ENCODE results near the gene WSCD2.

The WSCD2 gene

DNA sequence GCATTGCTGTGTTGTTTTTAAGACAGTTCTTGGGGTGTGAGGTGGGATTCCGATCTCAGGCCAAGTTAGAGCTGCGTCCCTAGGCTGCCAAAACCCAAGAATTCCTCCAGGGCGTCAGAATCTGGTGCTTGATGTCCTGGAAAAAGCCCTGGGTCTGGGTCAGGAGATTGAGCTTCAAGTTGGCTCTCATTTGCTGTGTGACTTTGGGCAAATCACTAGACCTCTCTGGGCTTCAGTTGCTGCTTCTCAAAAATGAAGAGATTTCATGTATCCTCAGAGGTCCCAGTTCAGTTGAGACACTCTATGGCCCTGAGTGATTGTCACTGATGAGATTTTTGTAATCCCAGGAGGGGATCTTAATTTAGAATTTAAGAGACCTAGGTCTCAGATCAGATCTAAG, 1.9 kb downstream of the WSCD2 start:
- DNase-seq: no peak

- no peak for DNase-seq
These were observed 2.6 kb downstream of the WSCD2 start for GRCh38 chr12:108131657-108132126.

GRCh38 chr12:108133482-108133881, 4.4 kb downstream of the WSCD2 start:
- DNase-seq: no peak

GRCh38 chr12:108134744-108135143, 5.7 kb downstream of the WSCD2 start:
- DNase-seq: no peak

DNA sequence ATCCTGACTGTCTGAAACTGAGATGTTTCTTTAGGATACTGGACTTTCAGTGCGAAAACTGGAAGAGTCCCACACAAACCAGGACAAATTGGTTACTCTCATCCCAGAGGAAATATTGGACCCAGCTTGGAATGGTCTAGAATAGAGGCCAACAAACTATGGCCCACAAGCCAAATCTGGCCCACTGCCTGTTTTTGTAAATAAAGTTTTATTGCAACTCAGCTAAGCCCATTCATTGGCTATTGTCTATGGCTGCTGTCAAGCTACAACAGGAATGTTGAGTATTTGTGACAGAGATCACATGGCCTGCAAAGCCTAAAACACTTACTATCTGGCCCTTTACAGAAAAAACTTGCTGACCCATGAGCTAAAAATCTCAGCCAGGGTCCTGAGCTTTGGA, 6.5 kb downstream of the WSCD2 start:
- no peak for DNase-seq

GRCh38 chr12:108136697-108137096, 7.6 kb downstream of the WSCD2 start:
- no peak for DNase-seq

- DNase-seq: no peak
These were observed 10.4 kb downstream of the WSCD2 start for GRCh38 chr12:108139454-108139853.

- DNase-seq: no peak
These were observed 11.4 kb downstream of the WSCD2 start for GRCh38 chr12:108140501-108140900.

DNA sequence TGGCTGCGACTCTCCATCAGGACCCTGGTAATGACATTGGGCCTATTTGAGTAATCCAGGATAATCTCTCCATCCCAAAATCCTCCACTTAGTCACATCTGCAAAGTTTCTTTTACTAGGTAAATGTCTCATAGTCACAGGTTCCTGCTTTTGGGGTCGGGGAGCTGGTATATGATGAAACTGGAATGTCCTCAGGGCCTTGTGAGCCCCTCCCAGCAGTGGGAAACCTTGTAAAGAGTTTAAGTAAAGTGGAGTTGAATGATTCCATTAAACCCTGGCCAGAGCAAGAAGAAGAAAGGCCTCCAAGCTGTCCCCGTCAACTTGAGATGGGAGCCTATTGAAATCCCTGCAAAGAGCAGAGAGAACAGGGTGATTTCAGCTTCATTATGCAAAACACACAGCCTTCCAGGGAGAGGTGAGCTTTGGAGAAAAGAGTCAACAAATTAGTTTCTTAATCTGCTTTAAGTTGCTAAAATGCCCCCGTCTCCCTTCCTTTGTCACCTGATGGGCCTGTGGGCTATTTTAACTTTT, 12.6 kb downstream of the WSCD2 start:
- no peak for DNase-seq

DNA sequence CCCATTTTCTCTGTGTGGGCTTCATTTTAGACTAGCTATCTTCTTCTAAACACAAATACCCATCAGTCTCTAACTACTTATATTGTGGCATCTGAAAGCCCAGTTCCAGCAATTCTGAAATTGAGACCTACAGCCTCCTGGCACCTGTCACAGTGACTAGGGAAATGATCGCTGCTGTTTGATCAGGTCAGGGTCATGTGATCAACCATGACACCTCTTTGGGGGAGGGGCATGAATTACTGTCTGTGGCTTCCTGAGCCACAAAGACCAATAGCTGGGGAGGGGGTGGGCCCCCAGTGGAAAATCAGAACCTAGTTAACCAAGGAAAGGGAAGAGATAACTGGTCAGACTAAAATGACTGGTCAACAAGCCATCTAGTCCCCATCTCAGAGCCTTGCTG, 14.1 kb downstream of the WSCD2 start:
- no peak for DNase-seq

GRCh38 chr12:108144080-108144479, 15.0 kb downstream of the WSCD2 start:
- no peak for DNase-seq

GRCh38 chr12:108145011-108145410, 15.9 kb downstream of the WSCD2 start:
- no peak for DNase-seq

GRCh38 chr12:108146035-108146893, 17.2 kb downstream of the WSCD2 start:
- no peak for DNase-seq

GRCh38 chr12:108147279-108147678, 18.2 kb downstream of the WSCD2 start:
- no peak for DNase-seq

DNA sequence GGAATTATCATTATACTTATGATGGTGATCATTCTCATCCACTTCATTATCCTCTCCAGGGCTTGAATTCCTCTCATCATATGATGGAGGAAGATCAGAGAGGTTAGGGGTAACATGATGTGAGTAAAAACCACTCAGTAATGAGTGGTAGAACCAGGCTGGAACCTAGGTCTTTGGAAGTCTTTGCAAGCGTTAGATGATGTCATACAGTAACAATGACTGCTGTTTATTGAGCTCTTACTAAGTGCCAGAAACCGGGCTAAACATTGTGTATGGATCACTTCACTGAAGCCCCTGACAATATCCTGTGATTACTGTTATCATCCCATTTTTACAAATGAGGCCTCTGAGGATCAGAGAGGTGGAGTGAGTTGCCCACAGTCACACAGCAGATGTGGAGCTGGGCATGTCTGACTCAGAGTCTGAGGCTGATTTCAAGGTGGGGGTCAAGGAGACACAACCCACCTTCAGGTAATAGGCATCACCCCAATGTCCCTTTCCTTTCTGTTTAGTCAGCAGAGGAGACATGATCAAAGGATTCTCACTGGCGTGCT, 19.5 kb downstream of the WSCD2 start:
- DNase-seq: no peak

- DNase-seq: no peak
These were observed 21.3 kb downstream of the WSCD2 start for GRCh38 chr12:108150436-108150835.

DNA sequence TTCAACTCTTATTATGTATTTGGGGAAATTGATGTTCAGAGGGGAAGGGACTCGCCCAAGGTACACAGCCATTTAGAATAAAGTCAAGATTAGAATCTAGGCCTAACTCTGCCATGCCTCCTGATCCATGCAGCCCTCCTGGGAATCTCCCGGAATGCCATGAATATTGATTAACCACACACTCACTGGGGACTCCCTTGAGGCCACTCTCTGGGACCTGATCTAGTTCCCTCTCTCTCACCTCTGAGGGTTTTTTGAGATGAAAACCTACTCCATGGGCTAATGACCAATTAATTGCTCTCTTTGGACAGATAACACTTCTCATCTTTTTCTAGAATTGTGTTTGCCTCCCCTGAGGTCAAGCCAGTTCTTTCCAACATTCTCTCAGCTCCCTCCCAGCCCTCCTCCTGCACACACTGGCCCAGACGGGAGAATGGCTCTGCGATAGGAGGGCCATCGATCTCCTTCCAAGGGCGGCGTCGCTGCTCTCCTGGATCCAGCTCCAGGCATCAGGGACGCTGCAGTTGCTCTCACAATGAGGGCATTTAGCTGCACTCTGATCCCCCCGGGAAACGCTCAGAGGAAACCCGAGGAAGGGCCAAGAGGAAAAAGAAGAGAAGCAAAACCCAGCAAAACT, 22.6 kb downstream of the WSCD2 start:
- DNase-seq: no peak

- DNase-seq: no peak
These were observed 23.1 kb downstream of the WSCD2 start for GRCh38 chr12:108152170-108152538.

DNA sequence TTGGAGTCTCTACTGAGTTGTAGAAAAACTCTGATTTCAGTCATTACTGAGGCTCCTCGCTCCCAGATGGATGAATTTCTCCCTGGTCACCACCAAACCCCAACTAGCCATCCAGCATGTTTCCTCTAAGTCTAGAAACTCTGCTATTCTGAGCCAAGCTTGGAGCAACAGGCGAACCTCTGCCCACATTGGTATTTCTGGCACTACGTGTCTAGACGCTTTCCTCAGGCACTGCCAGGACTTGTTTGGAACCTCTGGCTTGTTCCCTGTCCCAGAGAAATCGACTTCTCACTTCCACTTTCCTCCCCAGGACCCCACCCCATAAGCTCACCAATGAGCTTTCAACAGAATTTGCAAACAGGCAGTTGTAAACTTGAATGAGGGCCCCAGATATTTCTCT, 27.6 kb downstream of the WSCD2 start:
- no peak for DNase-seq

DNA sequence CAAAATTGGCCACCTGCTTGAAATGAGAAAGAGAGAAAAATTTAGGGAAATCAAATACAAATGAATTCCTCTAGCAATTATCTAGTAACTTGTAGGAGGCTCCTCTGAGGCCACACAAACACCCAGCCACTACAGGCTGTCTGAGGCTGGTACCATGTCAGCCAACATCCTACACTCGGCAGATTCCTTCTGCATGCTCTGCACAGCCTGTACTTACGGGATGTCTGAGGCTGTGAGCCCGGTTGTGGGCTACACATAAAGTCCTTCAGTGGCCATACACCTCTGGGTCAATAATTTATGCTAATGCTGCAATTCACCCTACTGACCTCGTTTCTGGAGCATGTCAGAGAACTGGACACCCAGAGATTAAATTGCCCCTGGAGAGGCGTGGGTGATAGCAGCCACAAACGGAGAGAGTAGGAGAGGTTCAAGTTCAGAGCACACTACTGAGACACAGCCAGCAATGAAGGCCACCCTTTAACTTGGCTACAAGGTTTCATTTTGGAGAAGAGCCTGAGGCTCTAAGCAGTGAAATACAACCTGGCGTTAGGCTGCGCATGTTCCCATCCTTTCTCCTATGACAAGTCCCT, 28.9 kb downstream of the WSCD2 start:
- no peak for DNase-seq

- no peak for DNase-seq
These were observed 33.1 kb downstream of the WSCD2 start for GRCh38 chr12:108162207-108162606.

GRCh38 chr12:108166505-108166904, 37.4 kb downstream of the WSCD2 start:
- no peak for DNase-seq

GRCh38 chr12:108167974-108168373, 38.9 kb downstream of the WSCD2 start:
- DNase-seq: no peak

DNA sequence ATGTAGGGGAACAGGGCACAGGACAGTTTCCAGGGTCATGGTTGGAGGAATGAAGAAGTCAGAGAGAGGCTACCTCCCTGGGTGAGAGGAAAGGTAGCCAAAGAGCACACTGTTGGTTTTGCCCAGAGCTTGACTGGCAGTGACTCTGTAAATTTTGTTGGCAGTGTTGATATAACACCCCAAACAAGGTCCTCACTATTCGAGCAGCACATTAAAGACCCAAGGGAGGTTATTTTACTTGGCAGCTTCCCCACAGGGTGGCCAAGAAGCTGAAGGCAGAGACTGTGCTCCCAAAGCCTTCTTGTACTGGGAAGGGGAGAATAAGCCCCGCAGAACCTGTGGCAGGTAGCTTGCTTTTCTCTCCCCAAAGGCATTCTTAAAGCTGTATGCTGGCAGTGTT, 40.6 kb downstream of the WSCD2 start:
- DNase-seq: no peak

All from KG1 (cell line).